ENCODE data around the gene AJAP1. TPM values are rescaled to one million over a fixed set of nuclear protein-coding genes. Genes with fewer than 3 reads are reported as not detected.
"Not testable (repeated sequence)": the region's sequence is repeated elsewhere in the genome, so short reads cannot be mapped to it uniquely, and the experiment has no call there.

AJAP1 gene
- total RNA-seq, 1 donor from 2014 or later = 0.30 TPM

DNA sequence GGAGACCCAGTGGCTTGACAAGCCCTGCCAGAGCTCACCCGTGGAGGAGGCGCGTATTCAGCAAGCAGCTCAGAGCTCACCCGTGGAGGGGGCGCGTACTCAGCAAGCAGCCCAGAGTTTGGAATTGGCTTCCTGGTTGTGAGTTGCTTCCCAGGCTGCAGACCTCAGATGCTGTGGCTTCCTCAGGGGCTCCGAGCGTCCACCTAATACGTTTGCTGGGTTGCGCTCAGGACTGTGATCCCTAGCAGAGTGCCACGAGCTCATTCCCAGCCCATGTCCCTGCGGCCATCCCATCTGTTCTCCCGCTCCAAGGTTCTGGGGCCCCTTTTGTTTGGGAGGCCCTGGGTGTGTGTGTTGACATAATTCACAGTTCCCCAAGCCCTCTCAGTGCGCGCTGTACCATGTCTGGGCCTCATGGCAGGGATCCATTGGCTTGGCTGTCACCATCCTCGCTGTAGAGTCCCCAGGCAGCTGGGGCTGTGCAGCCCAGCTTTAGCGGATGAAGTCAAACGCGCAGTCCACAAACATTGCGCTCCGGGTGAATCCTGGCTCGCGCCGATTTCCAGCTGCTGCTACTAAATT, 3.6 kb downstream of the AJAP1 start:
- peak; percentile 79 for DNase-seq

DNA sequence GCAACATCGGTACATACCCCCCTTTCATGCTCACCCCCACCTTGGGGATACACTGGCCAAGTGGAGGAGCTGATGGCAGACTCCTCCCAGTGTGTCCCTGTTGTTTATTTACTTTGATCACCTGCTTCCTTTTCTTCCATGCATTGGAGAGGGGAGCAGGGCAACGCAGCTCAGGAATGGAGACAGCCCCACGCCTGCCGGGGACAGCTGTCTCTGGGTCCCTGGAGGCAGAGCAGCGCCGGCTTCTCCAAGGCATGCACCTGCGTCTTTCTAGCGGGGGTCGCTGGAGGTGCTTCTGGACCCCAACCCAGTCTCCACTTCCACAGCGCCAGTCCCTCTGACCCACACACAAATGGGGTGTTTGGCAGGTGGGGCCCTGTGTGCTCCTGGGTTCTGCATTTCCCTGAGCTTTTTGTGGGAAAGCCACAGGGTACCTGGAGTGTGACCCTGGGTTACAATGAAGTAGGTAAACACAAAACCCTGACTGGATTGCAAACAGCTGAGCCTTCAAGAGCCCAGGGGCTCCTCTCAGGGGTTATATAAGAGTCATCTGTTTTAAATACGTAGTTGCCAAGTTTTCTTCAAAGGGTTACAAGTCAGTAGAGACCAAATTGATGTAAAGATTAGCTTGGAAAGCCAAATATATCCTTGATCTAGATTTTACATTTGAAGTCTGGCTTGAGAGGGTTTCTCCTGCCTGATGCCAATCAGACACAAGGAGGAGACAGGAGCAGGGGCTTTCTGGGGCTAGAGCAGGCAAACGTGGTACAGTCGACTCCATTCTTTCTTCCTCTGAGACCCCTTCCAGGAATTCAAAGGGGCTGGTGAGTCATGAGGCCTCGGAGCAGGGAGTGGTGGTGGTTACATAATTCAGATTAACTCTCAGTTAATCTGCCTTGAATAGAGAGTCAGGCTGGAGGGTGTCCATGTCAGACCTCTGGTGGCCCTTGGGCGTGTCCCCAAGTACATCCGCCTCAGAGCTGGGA, 4.5 kb downstream of the AJAP1 start:
- no peak for DNase-seq

DNA sequence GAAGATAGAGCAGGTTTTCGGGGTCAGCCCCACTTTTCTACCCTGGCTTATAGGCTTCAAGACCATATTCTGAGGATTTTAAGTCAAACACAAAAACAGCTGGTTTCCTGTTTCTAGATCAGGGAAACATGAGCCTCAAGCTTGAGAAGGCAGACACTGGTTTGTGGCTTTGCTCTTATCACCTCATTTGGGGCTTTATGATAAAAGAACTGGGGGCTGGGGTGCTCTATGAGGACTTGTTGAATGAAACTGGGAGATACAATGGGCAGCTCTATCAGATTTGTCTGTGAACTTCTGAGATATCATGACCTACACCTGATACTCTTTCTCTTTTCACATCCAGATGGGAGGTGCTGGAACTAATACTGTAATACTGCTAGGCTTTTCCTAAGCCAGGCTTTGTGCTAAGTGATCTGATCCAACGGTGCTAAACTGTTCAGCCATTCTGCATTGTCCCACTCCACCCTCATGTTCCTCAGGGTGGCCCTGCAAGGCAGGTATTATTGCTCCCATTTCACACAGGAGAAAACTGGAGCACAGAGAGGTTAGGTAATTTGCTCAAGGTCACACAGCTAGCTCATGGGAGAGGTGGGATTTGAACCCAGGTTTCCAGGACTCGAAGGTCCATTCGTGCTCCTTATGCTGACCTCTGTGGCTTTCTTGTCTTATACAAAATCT, 6.6 kb downstream of the AJAP1 start:
- no peak for DNase-seq

DNA sequence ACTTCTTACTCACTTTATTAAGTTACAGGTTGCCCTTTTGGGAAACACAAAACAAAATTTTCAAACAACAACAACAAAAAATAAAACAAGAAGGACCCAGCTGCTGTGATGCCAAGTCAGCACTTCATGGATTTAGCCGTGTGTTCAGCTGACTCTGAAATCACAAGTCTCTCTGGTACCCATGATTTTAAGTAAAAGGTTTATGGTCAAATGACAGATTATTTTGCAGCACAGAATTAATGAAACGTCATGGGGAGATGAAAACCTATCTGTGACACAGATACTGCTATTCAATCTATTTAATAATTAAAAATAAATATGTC, 7.1 kb downstream of the AJAP1 start:
- no peak for DNase-seq

DNA sequence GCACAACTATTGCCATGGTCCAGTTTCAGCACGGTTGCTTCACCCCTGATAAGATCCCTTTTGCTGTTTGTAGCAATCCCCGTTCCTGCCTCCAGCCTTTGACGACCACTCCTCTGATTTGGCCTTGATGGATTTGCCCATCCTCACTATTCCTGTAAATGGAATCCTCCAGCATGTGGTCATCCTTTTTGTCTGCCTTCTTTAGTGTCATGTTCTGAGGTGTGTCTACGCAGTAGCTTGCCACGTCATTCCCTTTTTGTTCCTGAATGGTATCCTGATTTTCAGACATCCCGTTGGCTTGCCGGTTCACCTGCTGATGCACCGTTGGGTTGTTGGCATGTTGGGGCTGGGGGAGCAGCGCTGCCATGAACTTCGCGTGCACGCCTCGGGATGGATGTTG, 7.8 kb downstream of the AJAP1 start:
- DNase-seq = no peak

DNA sequence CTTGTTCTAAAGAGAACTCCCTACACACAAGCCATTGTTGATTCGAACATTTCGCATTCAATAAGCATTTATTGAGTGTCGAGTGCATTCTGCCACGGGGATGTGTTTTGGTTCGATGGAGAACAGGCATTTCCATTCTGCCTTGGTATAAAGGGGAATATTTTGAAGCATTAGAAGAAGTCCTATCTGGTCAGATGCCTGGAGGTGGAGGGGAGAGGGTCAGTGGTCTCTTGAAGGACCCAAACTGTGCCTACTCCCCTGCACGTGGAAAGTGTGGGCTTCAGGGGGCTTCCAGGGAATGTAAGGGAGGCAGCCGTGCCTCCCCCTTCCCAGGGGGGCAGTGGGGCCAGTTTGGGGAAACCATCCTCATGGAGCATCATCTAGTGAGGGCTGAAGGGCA, 8.3 kb downstream of the AJAP1 start:
- DNase-seq = no peak

DNA sequence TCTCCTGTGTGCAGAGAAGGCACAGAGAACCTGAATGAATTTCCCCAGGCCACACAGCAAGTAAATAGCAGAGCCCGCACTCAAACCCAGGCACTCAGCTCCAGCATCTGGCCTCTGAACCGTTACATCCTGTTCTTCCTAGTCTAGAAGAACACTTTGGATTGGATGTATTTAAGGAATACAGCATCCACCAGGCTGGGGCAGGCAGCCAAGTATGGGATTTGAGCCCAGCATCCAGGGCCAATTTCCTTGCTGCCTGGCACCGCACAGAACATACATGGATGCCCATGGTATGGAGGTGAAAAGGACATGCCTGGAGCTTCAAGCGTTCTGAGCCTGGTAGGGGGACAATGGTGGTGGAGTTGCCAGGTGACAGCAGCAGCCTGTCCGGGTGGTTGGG, 9.7 kb downstream of the AJAP1 start:
- no peak for DNase-seq

DNA sequence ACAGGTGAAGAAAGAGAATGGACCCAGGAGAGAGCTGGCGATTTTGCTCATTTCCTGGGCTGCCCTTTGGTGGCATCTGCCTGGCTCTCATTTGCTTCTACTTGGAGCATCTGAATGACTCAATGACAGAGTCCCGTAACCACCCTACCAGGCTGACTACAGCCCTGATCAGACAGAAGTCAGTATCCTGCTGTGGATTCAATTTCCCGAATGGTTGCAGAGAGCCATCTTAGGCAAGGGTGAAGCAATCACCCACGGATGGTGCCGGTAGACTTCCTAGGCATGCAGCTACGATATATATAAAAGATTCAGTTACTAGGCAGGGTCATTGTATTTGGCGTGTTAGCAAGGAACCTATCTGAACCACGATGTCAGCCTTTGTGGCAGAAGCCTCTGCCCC, 10.2 kb downstream of the AJAP1 start:
- no peak for DNase-seq

DNA sequence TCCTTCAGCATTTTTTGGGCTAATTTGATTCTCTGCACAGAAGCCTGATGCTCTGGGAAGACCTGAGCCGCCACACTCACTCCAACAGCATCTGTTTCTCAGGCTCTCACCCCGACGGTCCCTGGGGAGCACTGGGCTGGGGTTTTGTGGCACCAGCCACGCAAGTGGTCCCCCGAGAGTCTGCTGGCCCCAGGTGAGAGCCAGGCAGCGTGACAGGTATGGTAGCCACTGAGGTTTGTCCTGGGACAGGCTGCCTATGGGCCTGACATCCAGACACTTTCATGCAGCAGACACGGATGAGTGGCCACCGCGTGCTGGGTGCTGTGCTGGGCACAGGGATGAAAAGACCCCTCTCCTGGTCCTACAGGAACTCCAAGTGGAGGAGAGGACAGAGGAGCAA, 11.0 kb downstream of the AJAP1 start:
- DNase-seq = no peak

DNA sequence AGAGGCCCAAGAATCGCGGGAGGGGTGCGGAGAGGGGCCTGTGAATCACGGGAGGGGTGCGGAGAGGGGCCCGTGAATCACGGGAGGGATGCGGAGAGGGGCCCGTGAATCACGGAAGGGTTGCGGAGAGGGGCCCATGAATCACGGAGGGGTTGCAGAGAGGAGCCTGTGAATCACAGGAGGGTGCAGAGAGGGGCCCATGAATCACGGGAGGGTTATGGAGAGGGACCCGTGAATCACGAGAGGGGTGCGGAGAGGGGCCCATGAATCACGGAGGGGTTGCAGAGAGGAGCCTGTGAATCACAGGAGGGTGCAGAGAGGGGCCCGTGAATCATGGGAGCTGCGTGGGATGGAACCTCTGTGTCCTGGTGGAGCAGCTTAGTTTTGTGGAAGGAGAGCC, 12.3 kb downstream of the AJAP1 start:
- not testable (repeated sequence) for DNase-seq

DNA sequence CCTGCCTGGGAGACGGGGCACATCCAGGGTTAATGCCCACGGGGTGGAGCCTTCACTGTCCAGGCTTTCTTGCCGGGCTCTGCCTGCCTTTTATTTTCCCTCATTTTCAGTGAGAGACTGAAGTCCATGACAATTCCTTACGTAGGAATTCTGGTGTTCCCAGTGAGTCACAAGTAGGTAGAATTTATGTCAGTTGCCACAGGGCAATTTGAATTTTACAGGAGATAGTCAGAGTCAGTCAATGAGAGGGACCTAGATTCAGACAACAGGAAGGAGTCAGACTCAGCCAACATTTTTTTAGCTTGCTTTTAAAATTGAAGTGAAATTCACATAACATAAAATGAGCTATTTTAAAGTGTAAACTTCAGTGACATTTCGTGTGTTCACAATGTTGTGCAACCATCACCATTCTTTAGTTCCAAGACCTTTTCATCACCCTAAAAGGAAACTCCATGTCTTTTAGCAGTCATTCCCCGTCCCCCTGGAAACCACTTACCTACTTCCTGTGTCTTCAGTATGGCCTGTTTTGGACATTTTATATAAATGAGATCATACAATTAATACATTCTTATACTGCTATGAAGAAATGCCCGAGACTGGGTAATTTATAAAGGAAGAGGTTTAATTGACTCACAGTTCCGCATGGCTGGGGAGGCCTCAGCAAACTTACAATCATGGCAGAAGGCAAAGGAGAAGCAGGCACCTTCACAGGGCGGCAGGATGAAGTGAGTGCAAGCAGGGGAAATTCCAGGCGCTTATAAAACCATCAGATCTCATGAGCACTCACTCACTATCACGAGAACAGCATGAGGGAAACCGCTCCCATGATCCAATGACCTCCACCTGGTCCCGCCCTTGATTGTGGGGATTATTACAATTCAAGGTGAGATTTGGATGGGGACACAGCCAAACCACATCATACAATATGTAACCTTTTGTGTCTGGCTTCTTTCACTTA, 14.6 kb downstream of the AJAP1 start:
- DNase-seq = peak; percentile 5

DNA sequence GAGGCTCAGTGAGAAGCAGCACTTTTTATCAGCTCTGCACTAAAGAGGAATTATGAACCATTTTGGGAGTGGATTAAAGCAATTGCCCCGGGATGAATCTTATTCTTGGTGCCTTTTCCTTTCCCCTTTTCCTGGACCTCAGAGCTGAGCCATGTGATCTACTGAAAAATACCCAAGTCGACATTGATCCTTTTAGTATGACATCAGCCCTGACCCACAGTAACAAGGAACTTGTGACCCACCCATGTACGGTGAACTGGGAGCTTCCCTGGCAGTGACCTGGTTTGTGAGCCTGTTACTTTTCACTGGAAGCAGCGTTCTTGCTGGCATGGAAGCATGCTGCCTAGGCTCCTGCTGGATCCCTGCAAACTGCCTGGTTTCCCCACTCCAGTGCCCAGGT, 15.9 kb downstream of the AJAP1 start:
- DNase-seq = no peak

DNA sequence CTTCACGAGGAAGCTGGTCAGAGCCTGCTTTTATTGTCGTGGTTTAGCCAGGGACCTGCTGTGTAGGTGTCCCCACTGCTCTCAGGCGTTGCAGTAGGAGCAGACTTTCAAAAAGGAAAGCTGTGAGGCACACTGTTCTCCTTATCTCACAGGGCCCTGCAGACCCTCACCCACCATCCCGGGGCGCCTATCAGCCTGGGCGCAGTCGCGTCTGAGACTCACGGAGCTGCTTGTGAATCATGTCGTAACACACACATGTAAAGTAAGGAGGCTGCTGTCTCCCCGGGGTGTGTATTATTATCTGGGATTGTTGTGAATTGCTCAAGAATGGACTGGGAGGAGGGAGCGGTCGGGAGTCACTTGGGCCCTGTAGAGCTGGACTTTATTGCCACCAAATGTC, 17.4 kb downstream of the AJAP1 start:
- DNase-seq = no peak

DNA sequence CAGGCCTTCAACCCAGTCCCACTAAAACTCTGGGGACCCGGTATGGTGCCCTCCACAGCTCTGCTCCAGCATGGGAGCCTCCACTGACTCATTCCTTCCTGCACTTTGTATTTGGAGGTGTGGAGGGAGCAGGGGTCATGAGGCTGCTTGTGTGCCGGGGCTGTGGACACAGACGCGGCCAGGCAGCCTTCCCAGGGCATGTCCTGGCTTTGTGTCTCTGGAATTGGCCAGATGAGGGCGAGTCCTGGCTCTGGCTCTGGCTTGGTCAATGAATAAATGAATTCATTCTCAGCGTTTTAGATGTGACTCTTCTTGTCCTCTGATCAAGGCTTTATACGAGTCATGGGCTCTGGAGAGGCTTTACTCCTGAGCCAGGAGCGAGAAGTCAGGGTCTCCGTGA, 19.1 kb downstream of the AJAP1 start:
- DNase-seq = no peak

DNA sequence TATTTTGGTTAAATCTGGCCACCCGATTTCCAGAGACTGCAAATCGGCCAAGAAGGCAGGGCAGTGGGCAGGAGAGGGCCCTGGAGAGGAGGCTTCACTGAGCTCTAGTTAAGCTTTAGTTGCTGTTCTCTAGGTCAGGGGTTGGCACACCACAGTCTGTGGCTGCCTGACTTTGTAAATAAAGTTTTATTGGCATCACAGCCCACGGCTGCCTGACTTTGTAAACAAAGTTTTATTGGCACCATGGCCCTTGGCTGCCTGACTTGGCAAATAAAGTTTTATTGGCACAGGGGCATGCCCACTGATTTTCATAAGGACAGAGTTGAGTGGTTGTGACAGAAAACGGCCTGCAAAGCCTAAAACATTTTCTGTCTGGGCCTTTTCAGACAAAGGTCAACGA, 19.7 kb downstream of the AJAP1 start:
- DNase-seq = no peak

DNA sequence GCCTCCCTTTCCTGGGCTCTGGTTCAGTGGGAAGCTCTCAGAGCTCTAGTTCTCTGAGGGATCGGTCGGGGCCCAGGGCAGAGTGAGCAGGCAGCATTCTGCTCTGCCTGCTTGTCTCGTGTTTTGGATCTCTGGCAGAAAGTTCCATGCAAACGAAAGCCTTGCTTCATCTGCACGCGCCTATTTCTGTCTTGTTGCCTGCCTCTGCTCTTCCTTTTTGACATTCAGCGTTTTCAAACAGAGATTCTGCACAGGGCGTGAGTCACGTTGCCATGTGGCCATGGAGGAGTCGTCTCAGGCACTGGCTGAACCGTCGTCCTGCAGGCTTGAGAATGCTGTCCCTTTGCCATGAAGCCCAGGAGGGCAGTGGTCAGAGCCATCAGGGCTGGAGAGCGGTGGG, 20.3 kb downstream of the AJAP1 start:
- no peak for DNase-seq

DNA sequence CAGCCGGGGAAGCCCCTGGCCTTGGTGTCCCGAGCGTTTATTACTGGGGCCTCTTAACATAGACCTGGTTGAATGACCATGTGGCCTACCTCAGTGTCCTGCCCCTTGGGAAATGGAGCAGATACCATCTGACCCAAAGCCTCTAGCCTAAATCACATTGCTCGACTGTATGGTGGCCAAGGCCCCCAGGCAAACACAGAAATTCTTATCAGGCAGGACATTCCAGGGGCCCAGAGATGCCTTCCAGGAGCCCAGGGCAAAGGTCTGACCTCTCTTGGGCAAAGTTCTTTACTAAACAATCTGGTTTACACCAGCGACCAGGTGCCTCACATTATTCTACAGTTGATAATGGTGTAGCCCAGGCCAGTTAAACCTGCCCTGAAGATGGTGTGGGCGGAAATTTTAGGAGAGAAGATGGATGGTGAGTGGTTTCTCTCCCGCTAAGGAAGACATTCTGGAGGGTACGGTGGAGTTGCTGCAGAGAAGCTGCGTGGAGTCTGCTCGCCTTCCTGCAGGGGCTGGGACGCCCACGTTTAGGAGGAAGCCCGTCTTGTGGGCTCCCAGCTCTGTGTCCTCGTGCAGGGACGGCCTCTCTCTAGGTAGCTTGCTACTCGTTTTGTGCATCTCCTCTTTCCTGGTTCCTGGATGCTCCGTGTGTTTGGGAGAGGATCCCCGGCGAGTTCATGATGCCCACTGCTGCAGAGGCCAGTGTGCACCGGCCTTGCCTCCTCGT, 21.2 kb downstream of the AJAP1 start:
- no peak for DNase-seq

DNA sequence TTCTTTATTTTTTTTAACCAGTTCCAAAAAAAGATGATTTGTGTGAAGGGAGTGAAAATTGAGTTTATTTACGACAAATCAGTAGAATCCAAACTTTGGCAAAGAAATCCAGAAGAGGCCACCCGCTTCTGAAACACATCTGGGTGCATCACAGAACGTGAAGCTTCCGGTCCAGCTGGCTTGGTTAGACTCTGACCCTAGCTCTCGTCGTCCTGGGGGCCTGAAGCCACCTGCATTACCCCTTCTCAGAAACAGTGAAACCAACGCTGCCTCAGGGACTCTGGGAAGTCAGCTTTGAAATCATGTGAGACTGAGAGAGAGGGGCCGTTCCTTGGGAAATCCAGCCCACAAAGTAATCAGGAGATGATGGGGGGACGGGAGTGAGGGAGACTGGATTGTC, 21.8 kb downstream of the AJAP1 start:
- no peak for DNase-seq

DNA sequence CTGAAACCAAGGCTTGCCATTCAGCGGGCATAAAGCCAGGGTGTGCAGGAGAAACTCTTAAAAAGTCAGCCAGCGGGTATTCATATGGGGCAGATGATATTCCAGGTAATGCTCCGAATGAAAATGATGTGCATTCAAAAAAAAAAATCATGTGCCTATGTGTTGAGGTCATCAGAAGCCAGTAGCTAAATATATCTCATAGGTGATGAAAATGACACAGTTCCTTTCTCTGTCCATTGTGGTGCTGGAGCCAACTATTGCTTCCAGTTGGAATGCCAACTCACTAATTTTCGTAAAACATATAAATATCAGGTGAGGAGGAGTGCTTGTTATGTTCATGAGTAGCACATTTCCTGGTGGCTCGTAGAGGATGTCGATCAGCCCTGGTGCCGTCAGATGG, 23.2 kb downstream of the AJAP1 start:
- DNase-seq = no peak

DNA sequence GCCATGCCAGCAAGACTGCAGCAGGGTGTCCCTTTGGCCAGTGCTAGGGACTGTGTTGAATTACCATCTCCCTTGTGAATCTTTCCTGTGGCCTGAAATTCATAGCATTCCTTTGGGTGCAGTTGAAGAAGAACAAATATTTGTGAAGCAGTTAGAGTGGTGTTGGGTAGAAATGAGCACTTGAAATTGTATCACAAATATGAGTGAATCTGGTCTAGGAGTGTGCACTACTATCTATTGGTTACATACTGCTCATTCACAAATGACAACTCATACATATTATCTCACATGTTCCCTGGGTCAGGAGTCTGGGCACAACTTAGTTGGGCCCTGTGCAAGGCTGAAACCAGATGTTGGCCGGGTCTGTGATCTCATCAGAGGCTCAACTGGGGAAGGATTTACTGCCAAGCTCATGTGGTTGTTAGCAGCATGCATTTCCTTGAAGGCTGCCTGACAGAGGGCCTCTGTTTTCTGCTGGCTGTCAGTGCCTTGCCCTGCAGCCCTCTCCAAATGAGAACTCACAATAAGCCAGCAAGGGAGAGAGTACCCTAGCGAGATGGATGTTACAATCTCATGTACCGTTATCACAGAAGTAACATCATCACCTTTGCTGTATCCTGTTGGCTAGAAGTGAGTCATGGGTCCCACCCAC, 23.8 kb downstream of the AJAP1 start:
- DNase-seq = no peak

DNA sequence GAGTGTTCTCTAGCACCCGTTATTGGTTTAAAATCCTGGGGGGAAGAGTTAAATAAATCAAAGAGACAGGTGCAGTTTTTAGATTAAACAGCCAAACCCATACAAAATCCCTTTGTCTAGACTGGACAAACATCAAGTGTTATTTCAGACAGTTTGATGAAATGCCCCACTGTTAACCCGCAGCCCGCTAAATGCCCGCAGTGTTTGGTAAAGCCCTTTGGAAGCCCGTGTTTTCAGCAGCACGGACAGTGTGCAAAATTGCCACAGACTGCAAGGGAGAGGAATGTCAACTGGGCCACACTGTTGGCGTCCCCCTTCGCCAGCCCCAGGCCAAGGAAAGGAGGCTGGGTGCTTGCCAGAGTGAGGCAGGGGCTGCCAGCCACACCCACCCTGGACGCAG, 26.6 kb downstream of the AJAP1 start:
- no peak for DNase-seq

All from skin of body (tissue), 2 donors.